Body of pancreas (tissue), 4 donors: ENCODE data around the gene LAPTM5.

Experiments
- CTCF ChIP-seq, 7 experiments: fragments of 450-650 bp in 4 of 7; fragments of 200-600 bp in 3 of 7; sonication (generic) in 3 of 7; IDR thresholded peaks; one replicate each; pipeline ENCODE4 v1.5.1; 2016 to 2019; ENCODE audit warnings: antibody characterized with exemption in 7 of 7
- POLR2A ChIP-seq, 3 donors: fragments of 450-650 bp; IDR thresholded peaks; one replicate each; pipeline ENCODE4 v1.6.1; 2016; ENCODE audit warnings: antibody characterized with exemption in 3 of 3, mild to moderate bottlenecking in 2 of 3

GRCh38 chr1:30715216-30715615 is 42.4 kb downstream of the LAPTM5 start:
- no peak for TF ChIP-seq POLR2A (IDR thresholded peaks at IDR 0.05)
- TF ChIP-seq CTCF (IDR thresholded peaks at IDR 0.05): peak in 2 of 7 experiments; percentile 7 to 8
